T-cell (primary cell): ENCODE measurements around the gene ZSWIM6. TPM values are rescaled to one million over a fixed set of nuclear protein-coding genes. Genes with fewer than 3 reads are reported as not detected.
A peak's percentile ranks its signal among the peaks of the same experiment; 100 is the strongest.
"Not testable (repeated sequence)": the region's sequence is repeated elsewhere in the genome, so short reads cannot be mapped to it uniquely, and the experiment has no call there.

Source experiments
- ATAC-seq, 4 experiments: fragments of 200-7000 bp in 3 of 4; fragments of 150-1000 bp in 1 of 4; cut with Tn5 transposase; replicated peaks in 1 of 4; 1 replicate in 3 of 4; 2 replicates in 1 of 4; pipeline ENCODE4 v1.10.0; 2021; ENCODE audit warnings: moderate library complexity in 3 of 4, mild to moderate bottlenecking in 2 of 4, moderate number of reproducible peaks in 1 of 4
- CTCF ChIA-PET, 2 donors: fragments of 300-600 bp; sonication (Branson Sonifier 250); formaldehyde crosslinking; loops; one replicate each; lab custom pipeline; 2022; ENCODE audit warnings: antibody characterized with exemption in 2 of 2; lab: Charles Lee
- POLR2A ChIA-PET, 2 donors: fragments of 300-600 bp; sonication (Branson Sonifier 250); formaldehyde crosslinking; loops; one replicate each; lab custom pipeline; 2022; ENCODE audit warnings: antibody characterized with exemption in 2 of 2; lab: Charles Lee
- DNase-seq, 35 experiments: peaks; one replicate each; pipeline versions ENCODE4 v3.0.0 to v3.0.0-alpha.2; 2013 to 2023
- H3K27ac ChIP-seq: one replicate; pipeline ENCODE4 v1.5.1; 2013; ENCODE audit warnings: low read length
- H3K27me3 ChIP-seq, 2 experiments: replicated peaks in 1 of 2; 1 replicate in 1 of 2; 2 replicates in 1 of 2; pipeline versions ENCODE4 v1.6.1 to v1.7.0; 2013; ENCODE audit warnings: low read length in 1 of 2, mixed read lengths in 1 of 2; ENCODE audit not compliant: control insufficient read depth in 2 of 2, insufficient read depth in 2 of 2; ENCODE audit errors: extremely low read depth in 1 of 2
- H3K36me3 ChIP-seq, 2 donors: 1 replicate in 1 of 2; 2 replicates in 1 of 2; pipeline versions ENCODE4 v1.6.1 to v1.7.0; 2013; ENCODE audit warnings: low read length in 1 of 2; ENCODE audit not compliant: control insufficient read depth in 2 of 2, insufficient read depth in 1 of 2; ENCODE audit errors: extremely low read depth in 1 of 2
- H3K4me1 ChIP-seq, 2 experiments: 1 replicate in 1 of 2; 2 replicates in 1 of 2; pipeline versions ENCODE4 v1.6.1 to v1.7.0; 2013; ENCODE audit warnings: low read length in 2 of 2, mixed read lengths in 1 of 2; ENCODE audit not compliant: insufficient read depth in 2 of 2, control insufficient read depth in 1 of 2; ENCODE audit errors: extremely low read depth in 1 of 2
- H3K4me3 ChIP-seq, 2 donors: 1 replicate in 1 of 2; 2 replicates in 1 of 2; pipeline versions ENCODE4 v1.5.1 to v1.7.0; 2013; ENCODE audit warnings: mild to moderate bottlenecking in 2 of 2, low read length in 1 of 2, moderate library complexity in 1 of 2; ENCODE audit not compliant: control insufficient read depth in 1 of 2; ENCODE audit errors: extremely low read depth in 1 of 2
- H3K9me3 ChIP-seq: 2 replicates; pipeline ENCODE4 v1.7.0; 2013
- H3K27ac Mint-ChIP-seq, 2 donors: one replicate each; pipeline ENCODE4 v1.8.0; 2020 to 2021; ENCODE audit warnings: mild to moderate bottlenecking in 2 of 2, mixed read lengths in 2 of 2
- H3K27me3 Mint-ChIP-seq, 2 donors: one replicate each; pipeline ENCODE4 v1.8.0; 2021 to 2022; ENCODE audit warnings: mixed read lengths in 2 of 2
- H3K36me3 Mint-ChIP-seq: one replicate; pipeline ENCODE4 v1.8.0; 2021; ENCODE audit warnings: mixed read lengths
- H3K4me1 Mint-ChIP-seq, 3 donors: one replicate each; pipeline ENCODE4 v1.8.0; 2020 to 2022; ENCODE audit warnings: mixed read lengths in 3 of 3, mild to moderate bottlenecking in 1 of 3
- H3K4me3 Mint-ChIP-seq, 3 donors: one replicate each; pipeline ENCODE4 v1.8.0; 2020 to 2022; ENCODE audit warnings: mild to moderate bottlenecking in 3 of 3, mixed read lengths in 3 of 3, moderate library complexity in 3 of 3
- H3K9me3 Mint-ChIP-seq, 3 donors: one replicate each; pipeline ENCODE4 v1.8.0; 2020 to 2022; ENCODE audit warnings: mixed read lengths in 3 of 3
- WGBS: methylation state at CpG from one replicate; pipeline ENCODE4 v1.1.5; 2013; ENCODE audit warnings: missing lambda C conversion rate; ENCODE audit not compliant: insufficient coverage; 5-methylcytosine and 5-hydroxymethylcytosine counted together
- total RNA-seq, 35 experiments: library from RNA in 6 of 35; stranded (reverse) in 6 of 35; fragments of 120-200 nt in 1 of 35; gene quantifications; one replicate each; pipeline versions ENCODE4 v1.2.1 to v1.2.4 and lab custom pipeline; 2013 to 2026

ZSWIM6 gene
- total RNA-seq, 5 donors from 2014 or later (not counting 1 experiment from before 2014, with no cell fraction given) = 8.3 to 11.3 (median 10.1) TPM

DNA sequence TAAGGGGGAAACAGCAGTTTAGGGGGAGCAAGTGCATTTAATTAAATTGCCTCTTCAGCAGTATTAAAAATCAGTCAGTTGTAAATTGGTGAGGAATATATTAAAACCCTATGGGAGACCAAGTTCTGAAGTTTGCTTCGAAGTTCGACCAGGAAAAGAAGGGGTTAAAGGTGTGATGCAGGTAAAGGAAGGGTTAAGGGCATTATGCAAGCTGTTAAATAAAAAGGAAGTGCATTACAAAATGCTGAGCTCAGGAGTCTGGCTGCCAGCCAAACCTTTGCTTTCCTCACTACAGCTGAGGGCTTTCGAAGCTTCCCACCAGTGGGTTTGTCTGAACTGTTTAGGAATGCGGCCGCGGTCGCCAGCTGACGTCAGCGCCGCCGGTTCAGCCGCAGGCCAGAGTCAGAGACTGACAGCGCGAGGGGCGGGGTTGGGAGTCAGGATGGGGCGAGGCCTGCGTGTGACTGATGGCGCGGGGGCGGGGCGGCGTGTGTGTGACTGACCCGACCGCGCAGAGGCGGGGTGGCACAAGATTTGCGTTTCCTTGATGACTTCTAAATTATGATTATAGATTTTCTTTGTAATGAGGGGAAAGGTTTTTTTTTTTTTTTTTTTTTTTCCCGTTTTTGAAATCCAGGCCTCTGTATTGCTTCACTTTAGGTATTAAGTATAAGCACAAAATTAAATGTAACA is 76.6 kb downstream of the ZSWIM6 start:
- DNase-seq = peak; percentile 82 to 99 (median 98)
- Histone ChIP-seq H3K36me3 (no peaks in the 10 kb centered on the region), H3K27me3 (no peaks in the 10 kb centered on the region), H3K27ac (peak overlapping the region; percentile 59), H3K9me3 (no peaks in the 10 kb centered on the region), H3K4me3 (peak overlapping the region; percentile 35 to 39), H3K4me1 (peaks cover 3 to 12% of the 10 kb centered on the region in 2 experiments)
- ChIA-PET CTCF (interaction anchor here (0.7 to 2.8 kb wide), 9 partner anchors 51 to 447 kb away, joined by 3 to 16 read pairs (median 4); partner anchors contain the start of gene ZSWIM6 (in 1 of the 2)), POLR2A (interaction anchor here (0.5 to 1.7 kb wide), 5 partner anchors 75 to 1606 kb away, joined by 3 to 23 read pairs (median 4); partner anchors contain the start of gene ZSWIM6 (in 1 of the 2))
- peak; percentile 97 to 99 (median 98) for ATAC-seq
- peak overlapping the region; percentile 73 to 81 for H3K27ac Mint-ChIP-seq
- WGBS = under 1% methylated on average over 15 of the region's 28 CpGs
- peak overlapping the region; percentile 61 to 80 (median 73) for H3K4me3 Mint-ChIP-seq
- H3K27me3 Mint-ChIP-seq = no peaks in the 10 kb centered on the region
- H3K9me3 Mint-ChIP-seq = no peaks in the 10 kb centered on the region
- peaks cover 32 to 39% (median 38%) of the 10 kb centered on the region in 3 donors for H3K4me1 Mint-ChIP-seq
- no peaks in the 10 kb centered on the region for H3K36me3 Mint-ChIP-seq

DNA sequence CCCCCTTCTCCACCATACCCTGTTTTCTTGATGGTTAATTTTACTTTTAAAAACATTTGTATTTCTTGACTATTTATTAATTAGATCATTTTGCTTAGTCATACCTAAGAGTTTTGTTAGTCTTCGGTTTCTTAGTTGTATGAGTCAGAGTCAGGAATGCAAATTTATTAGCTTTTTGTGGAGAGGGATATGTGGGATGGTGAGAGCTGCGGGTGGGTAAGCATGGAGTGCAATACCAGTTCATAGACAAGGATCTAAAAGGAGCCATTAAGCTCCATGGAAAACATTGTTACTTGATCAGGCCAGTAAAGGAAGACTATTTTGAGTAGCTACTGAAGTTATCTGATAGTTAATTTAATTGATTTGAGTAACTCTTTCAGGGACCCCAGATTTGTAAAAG is 77.5 kb downstream of the ZSWIM6 start:
- ATAC-seq = no peak
- 25% methylated on average over 2 of the region's 2 CpGs for WGBS
- Mint-ChIP-seq H3K4me3 (peak overlapping the region in 1 of 3 donors; percentile 61), H3K27ac (no peak overlapping the region), H3K27me3 (no peaks in the 10 kb centered on the region), H3K9me3 (no peaks in the 10 kb centered on the region), H3K4me1 (peaks cover 41 to 42% (median 41%) of the 10 kb centered on the region in 3 donors), H3K36me3 (no peaks in the 10 kb centered on the region)
- no peak for DNase-seq
- Histone ChIP-seq H3K27ac (no peak overlapping the region), H3K9me3 (no peaks in the 10 kb centered on the region), H3K4me3 (no peak overlapping the region), H3K36me3 (no peaks in the 10 kb centered on the region), H3K4me1 (peaks cover 3 to 12% of the 10 kb centered on the region in 2 experiments), H3K27me3 (no peaks in the 10 kb centered on the region)
- CTCF ChIA-PET = interaction anchor here in 1 of 2 donors (0.6 to 2.8 kb wide), 3 partner anchors 30 to 448 kb away, joined by 3 to 16 read pairs (median 11); partner anchors contain the start of gene ZSWIM6
- POLR2A ChIA-PET = interaction anchor here (0.5 to 0.6 kb wide), 3 partner anchors 14 to 459 kb away, joined by 3 read pairs; no protein-coding TSS in a partner anchor

DNA sequence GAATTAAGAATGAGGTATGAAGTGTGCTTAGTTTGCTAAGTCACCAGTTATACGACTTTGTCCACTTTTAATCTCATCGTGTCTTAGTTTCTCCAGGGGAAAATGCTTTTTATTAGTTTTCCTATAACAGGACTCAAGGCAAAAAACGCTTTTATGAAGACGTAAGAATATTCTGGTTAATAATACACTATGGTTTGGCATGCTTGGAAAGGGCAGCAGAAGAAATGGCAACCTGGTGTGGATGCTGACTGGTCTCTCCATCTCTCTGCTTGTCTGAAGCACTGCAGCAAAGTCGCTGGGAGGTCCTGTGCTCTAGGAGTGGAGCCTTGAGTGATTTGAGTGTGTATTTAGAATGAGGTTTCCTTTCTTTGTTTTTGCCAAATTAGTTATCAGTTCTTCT is 78.8 kb downstream of the ZSWIM6 start:
- CTCF ChIA-PET = interaction anchor here in 1 of 2 donors (0.7 kb wide), 1 partner anchor 71 kb away, joined by 8 read pairs; no protein-coding TSS in a partner anchor

DNA sequence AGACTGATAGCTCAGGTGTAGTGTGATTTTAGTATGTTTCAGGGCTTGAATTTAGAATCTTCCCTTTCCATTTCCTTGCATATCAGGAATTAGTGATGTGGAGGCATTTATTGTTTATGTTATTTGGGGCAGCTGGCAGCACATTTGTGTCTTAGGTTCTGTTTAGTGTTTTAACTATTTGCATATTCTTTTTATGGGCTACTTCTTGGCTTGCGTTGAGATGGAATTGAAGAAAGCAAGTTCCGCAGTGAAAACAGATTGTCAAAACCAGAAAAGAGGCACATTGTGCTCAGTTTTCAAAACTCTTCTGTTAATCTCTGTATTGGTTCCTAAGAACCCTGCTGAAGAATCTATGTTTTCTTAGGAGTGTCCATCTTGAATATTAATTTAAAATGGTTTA is 80.3 kb downstream of the ZSWIM6 start:
- DNase-seq = no peak
- no peaks in the 10 kb centered on the region for H3K36me3 ChIP-seq
- no peaks in the 10 kb centered on the region for H3K9me3 Mint-ChIP-seq
- no peak overlapping the region for H3K4me3 Mint-ChIP-seq
- CTCF ChIA-PET = no interaction called here
- POLR2A ChIA-PET = no interaction called here
- H3K9me3 ChIP-seq = no peaks in the 10 kb centered on the region
- H3K27ac Mint-ChIP-seq = no peak overlapping the region
- no peak overlapping the region for H3K27ac ChIP-seq
- H3K4me1 Mint-ChIP-seq = peaks cover 55 to 68% (median 58%) of the 10 kb centered on the region in 3 donors
- no peaks in the 10 kb centered on the region for H3K36me3 Mint-ChIP-seq
- H3K4me3 ChIP-seq = no peak overlapping the region
- no peaks in the 10 kb centered on the region for H3K27me3 Mint-ChIP-seq
- no peak for ATAC-seq
- WGBS = 100% methylated on average over 1 of the region's 2 CpGs
- H3K4me1 ChIP-seq = peaks cover 6 to 14% of the 10 kb centered on the region in 2 experiments
- H3K27me3 ChIP-seq = no peaks in the 10 kb centered on the region

More for the DNA sequence above, 78.8 kb downstream of the ZSWIM6 start:
- no peaks in the 10 kb centered on the region for H3K27me3 Mint-ChIP-seq
- H3K36me3 Mint-ChIP-seq = no peaks in the 10 kb centered on the region
- WGBS = 100% methylated on average over 2 of the region's 5 CpGs
- H3K9me3 Mint-ChIP-seq = no peaks in the 10 kb centered on the region
- Histone ChIP-seq H3K9me3 (no peaks in the 10 kb centered on the region), H3K27me3 (no peaks in the 10 kb centered on the region), H3K27ac (no peak overlapping the region), H3K4me3 (no peak overlapping the region), H3K36me3 (no peaks in the 10 kb centered on the region), H3K4me1 (peaks cover 3 to 12% of the 10 kb centered on the region in 2 experiments)
- no peak for ATAC-seq
- DNase-seq = no peak
- H3K4me1 Mint-ChIP-seq = peaks cover 46 to 53% (median 49%) of the 10 kb centered on the region in 3 donors
- H3K27ac Mint-ChIP-seq = no peak overlapping the region
- no peak overlapping the region for H3K4me3 Mint-ChIP-seq
- POLR2A ChIA-PET = no interaction called here

DNA sequence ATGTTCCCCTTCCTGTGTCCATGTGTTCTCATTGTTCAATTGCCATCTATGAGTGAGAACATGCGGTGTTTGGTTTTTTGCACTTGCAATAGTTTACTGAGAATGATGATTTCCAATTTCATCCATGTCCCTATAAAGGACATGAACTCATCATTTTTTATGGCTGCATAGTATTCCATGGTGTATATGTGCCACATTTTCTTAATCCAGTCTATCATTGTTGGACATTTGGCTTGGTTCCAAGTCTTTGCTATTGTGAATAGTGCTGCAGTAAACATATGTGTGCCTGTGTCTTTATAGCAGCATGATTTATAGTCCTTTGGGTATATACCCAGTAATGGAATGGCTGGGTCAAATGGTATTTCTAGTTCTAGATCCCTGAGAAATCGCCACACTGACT is 81.1 kb downstream of the ZSWIM6 start:
- POLR2A ChIA-PET, H3K9me3 ChIP-seq, H3K36me3 Mint-ChIP-seq, H3K27ac ChIP-seq, H3K4me3 Mint-ChIP-seq, DNase-seq, H3K27ac Mint-ChIP-seq, ATAC-seq, H3K9me3 Mint-ChIP-seq, H3K27me3 Mint-ChIP-seq, H3K4me3 ChIP-seq, H3K27me3 ChIP-seq, H3K36me3 ChIP-seq: not testable (repeated sequence)
- peaks cover 53 to 67% (median 57%) of the 10 kb centered on the region in 3 donors for H3K4me1 Mint-ChIP-seq
- peaks cover 6 to 14% of the 10 kb centered on the region in 2 experiments for H3K4me1 ChIP-seq
- no CpG with 5 or more reads among the region's 2 CpGs for WGBS
- CTCF ChIA-PET = interaction anchor here in 1 of 2 donors (0.6 kb wide), 1 partner anchor 72 kb away, joined by 3 read pairs; no protein-coding TSS in a partner anchor

DNA sequence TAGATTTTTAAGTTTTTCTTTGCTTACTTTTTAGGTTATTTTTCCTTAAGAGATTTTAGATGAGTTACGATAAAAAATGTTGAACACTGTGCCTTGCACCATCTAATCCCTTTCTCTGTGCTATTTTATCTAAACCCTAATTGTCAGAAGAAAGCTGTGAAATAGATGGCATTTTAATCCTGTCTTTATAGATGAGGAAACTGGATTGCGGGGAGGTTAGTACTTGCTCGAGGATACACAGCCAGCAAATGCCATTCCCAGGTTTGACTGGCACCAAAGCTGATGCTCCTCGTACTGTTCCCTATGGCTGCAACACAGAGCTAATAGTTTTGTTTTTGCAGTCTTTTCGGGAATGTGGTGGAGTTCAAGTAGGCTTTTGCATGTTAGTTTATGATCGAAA is 82.7 kb downstream of the ZSWIM6 start:
- ChIA-PET POLR2A (interaction anchor here (0.6 to 0.7 kb wide), 2 partner anchors 75 to 79 kb away, joined by 3 read pairs; no protein-coding TSS in a partner anchor), CTCF (interaction anchor here in 1 of 2 donors (0.7 kb wide), 1 partner anchor 243 kb away, joined by 3 read pairs; no protein-coding TSS in a partner anchor)
- Mint-ChIP-seq H3K9me3 (no peaks in the 10 kb centered on the region), H3K4me3 (no peak overlapping the region), H3K27ac (no peak overlapping the region), H3K36me3 (no peaks in the 10 kb centered on the region), H3K4me1 (peaks cover 42 to 51% (median 51%) of the 10 kb centered on the region in 3 donors), H3K27me3 (no peaks in the 10 kb centered on the region)
- H3K27ac ChIP-seq = no peak overlapping the region
- H3K36me3 ChIP-seq = no peaks in the 10 kb centered on the region
- H3K27me3 ChIP-seq = no peaks in the 10 kb centered on the region
- ATAC-seq = no peak
- H3K4me3 ChIP-seq = no peak overlapping the region
- no peaks in the 10 kb centered on the region for H3K9me3 ChIP-seq
- peaks cover 3% of the 10 kb centered on the region in 2 experiments for H3K4me1 ChIP-seq
- WGBS = 96% methylated on average over 3 of the region's 6 CpGs
- no peak for DNase-seq
